GM19395 (cell line): ENCODE data around the gene RAPGEF2.

ENCODE experiments used
- ATAC-seq: cut with Tn5 transposase; IDR thresholded peaks from one replicate; pipeline ENCODE4 v1.9.1; 2021; ENCODE audit warnings: mild to moderate bottlenecking, moderate library complexity; ENCODE audit not compliant: unreplicated experiment

The RAPGEF2 gene

DNA sequence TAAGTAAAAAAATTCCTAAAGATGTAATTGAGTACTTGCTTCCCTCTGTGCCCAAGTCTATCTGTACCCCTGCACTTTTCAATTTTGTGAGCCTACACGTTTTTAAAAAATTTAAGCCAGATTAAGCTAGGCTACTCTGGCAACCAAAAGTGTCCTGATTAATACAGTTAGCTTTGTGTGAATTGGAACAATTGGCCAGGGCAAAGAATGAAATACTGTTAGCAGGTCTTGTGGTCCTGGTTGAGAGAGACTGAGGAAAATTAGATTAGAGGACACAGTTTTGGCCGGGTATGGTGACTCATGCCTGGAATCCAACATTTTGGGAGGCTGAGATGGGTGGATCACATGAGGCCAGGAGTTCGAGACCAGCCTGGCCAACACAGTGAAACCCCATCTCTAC lies 293.3 kb downstream of the RAPGEF2 start:
- ATAC-seq: no peak

DNA sequence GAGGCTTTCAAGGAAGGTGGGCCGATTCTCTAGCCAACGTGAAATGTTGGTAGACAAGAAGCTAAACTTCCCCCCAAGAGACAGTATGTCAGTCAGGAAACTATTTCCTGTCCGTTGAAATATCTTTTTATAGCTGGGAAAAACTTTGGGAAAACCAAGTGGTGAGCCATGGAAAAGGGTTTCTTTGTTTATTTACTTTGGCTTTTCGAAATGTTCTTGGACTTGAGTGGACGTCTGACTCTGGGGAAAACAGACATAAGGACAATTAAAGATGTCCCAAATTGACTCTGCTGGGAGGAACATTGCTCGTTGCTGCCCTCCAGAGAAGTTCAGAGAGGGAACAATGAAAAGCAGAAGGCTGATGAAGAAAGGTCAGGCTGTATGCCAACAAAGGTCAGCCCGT lies 295.4 kb downstream of the RAPGEF2 start:
- ATAC-seq: no peak

GRCh38 chr4:159400558-159401225 lies 297.8 kb downstream of the RAPGEF2 start:
- ATAC-seq: no peak

DNA sequence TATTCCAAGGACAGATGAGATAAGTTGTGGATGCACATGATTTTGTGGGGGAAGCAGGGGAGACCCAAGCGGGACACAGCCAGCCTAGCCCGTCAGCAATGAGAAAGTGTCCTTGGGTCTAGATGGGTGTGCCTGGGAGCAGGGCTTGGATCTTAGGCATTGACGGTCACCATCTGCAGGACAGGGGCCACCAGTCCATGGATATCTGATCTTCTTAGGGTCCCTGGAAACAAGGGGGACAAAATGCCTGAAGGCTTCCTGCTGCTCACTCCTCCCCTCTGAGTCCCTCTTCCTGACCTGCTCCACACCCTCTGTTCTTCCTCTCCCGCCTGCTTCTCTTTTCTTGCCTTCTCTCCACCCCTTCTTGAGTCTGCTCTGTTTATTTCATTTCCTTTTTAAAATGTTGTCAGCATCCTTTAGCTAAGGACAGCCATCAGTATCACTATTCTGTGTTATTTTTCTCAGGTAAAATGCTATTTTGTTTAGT lies 298.4 kb downstream of the RAPGEF2 start:
- ATAC-seq: no peak

DNA sequence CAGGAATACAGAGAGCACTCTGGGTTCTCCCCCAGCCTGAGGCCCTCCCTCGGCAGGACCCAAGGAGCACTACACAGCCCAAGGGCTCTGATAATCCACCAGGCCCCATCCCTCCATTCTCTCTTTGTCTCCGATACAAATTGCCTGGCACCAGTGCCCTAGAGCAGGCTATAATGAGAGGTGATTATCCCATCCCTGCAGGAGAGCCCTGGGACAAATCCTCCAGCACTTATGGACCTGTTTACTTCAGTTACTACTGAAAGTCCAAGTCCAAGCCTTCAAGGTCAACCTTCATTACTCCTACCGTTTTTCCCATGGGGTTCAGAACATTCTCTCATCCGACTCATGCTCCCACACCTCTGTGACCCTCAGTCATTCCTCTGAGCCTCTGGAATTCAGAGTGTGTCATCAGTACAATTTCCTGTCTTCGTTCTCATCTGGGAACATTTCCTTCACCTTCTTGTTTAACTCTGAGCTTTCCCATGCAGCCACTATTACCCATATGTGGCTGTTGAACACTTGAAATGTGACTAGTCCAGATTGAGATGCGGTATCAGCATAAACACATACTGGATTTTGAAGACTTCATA lies 299.0 kb downstream of the RAPGEF2 start:
- ATAC-seq: no peak
